Measurements from ENCODE around the gene DNAH6. TPM values are rescaled to one million over a fixed set of nuclear protein-coding genes. Genes with fewer than 3 reads are reported as not detected.

The DNAH6 gene
- total RNA-seq, 1 experiment from 2014 or later = 1.6 TPM

GRCh38 chr2:84703831-84704230 is 187.5 kb downstream of the DNAH6 start:
- H4K20me1 ChIP-seq (ENCODE audit: insufficient read depth) = no peaks in the 10 kb centered on the region
- POLR2A ChIA-PET = no interaction called here
- no peaks in the 10 kb centered on the region for H3K9me2 ChIP-seq (ENCODE audit: insufficient read depth)
- TF ChIP-seq REST (IDR thresholded peaks at IDR 0.05; ENCODE audit: low read depth) = no peak
- TF ChIP-seq CEBPB (IDR thresholded peaks at IDR 0.05; ENCODE audit: low read depth) = no peak
- no peak for TF ChIP-seq EGR1 (IDR thresholded peaks at IDR 0.05; ENCODE audit: low read depth)
- TF ChIP-seq POLR2A (IDR thresholded peaks at IDR 0.05; ENCODE audit: borderline replicate concordance, extremely low read depth, insufficient read depth, insufficient read length) = no peak
- TF ChIP-seq POLR2AphosphoS5 (IDR thresholded peaks at IDR 0.05; ENCODE audit: low read depth, low read length) = no peak
- TF ChIP-seq ZFX (IDR thresholded peaks at IDR 0.05) = no peak
- TF ChIP-seq CTCF (IDR thresholded peaks at IDR 0.05 in 2 of 3, conservative IDR thresholded peaks at IDR 0.05 in 1 of 3; ENCODE audit: borderline replicate concordance in 1 of 3, insufficient read depth in 1 of 3, low read depth in 2 of 3, low read length in 2 of 3) = no peak
- TF ChIP-seq JUND (IDR thresholded peaks at IDR 0.05) = no peak
- no peak for TF ChIP-seq MAX (IDR thresholded peaks at IDR 0.05)
- no peak for TF ChIP-seq SP1 (IDR thresholded peaks at IDR 0.05; ENCODE audit: low read depth)
- TF ChIP-seq TCF7L2 (IDR thresholded peaks at IDR 0.05; ENCODE audit: borderline replicate concordance, extremely low read depth, insufficient read depth, insufficient read length) = no peak
- no peak for TF ChIP-seq EZH2 (IDR thresholded peaks at IDR 0.05)
- no peak for TF ChIP-seq CBX3 (IDR thresholded peaks at IDR 0.05; ENCODE audit: low read depth)
- TF ChIP-seq EZH2phosphoT487 (IDR thresholded peaks at IDR 0.05; ENCODE audit: borderline replicate concordance) = no peak
- TF ChIP-seq FOSL1 (IDR thresholded peaks at IDR 0.05; ENCODE audit: low read depth) = no peak
- no peak for TF ChIP-seq ATF3 (IDR thresholded peaks at IDR 0.05)
- H3K4me2 ChIP-seq (ENCODE audit: low read length) = no peak overlapping the region
- no peaks in the 10 kb centered on the region for H3K36me3 ChIP-seq (ENCODE audit: control insufficient read depth in 1 of 2, insufficient read depth in 2 of 2, low read length in 2 of 2)
- H3K9me3 ChIP-seq (ENCODE audit: control insufficient read depth in 1 of 2, insufficient read depth in 1 of 2, low read depth in 1 of 2, low read length in 2 of 2) = peaks cover 0 to 4% of the 10 kb centered on the region in 2 experiments; a peak in 1 of 4 replicates
- intact Hi-C loops (cut with micrococcal nuclease) = no loop called here
- ATAC-seq (no peak), DNase-seq (ENCODE audit: low read depth, low spot score) (no peak)
- H3K4me1 ChIP-seq (ENCODE audit: control insufficient read depth in 1 of 2, insufficient read depth in 2 of 2, low read length in 2 of 2) = no peaks in the 10 kb centered on the region
- RAD21 ChIA-PET (ENCODE audit: low non-redundant PET in 1 of 2, low total read pairs in 2 of 2, uncharacterized antibody in 2 of 2, unreplicated experiment in 2 of 2) = no interaction called here
- no peak overlapping the region for H3K27ac ChIP-seq (ENCODE audit: low read depth, low read length)
- CTCF ChIA-PET = no interaction called here
- no TSS peak for BruUV-seq (replicated peaks)
- no peak overlapping the region for H3K4me3 ChIP-seq (replicated peaks in 1 of 2; ENCODE audit: low read depth in 1 of 2, low read length in 2 of 2)
- no peaks in the 10 kb centered on the region for H3K79me2 ChIP-seq (ENCODE audit: insufficient read depth, low read length)
- H3K9ac ChIP-seq (ENCODE audit: low read length) = no peak overlapping the region
- H3K27me3 ChIP-seq (ENCODE audit: insufficient read depth, low read length) = no peaks in the 10 kb centered on the region
- H2AFZ ChIP-seq (ENCODE audit: low read depth, low read length, poor library complexity, severe bottlenecking) = no peak overlapping the region
